Measurements from ENCODE around the gene SUPT3H. TPM values are rescaled to one million over a fixed set of nuclear protein-coding genes. Genes with fewer than 3 reads are reported as not detected.

The SUPT3H gene
- total and polyA plus RNA-seq, 2 of the 8 experiments (the other 6 are each of a cell fraction or from before 2014, with no cell fraction given), result 18.8 to 23.0 TPM

DNA sequence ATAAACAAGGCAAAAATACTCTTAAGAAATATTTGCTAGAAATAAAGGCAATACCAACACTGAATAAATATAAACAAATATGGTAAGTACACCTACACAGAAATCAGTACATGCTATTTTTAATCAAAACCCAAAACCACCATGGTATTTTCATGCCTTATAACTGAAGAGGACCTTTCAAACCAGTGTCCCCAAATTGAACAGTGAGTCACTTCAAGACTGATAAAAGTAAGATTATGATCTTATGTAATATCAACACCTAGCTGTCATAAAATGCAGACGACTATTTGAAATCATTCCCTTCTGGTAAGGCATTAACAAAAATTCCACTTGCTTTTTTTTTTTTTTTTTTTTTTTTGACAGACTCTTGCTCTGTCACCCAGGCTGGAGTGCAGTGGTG lies 206.4 kb downstream of the SUPT3H start:
- no peak overlapping the region for H2BK15ac ChIP-seq (ENCODE audit: low read length)
- no peaks in the 10 kb centered on the region for H3K79me2 ChIP-seq (ENCODE audit: control insufficient read depth in 1 of 2, insufficient read depth in 2 of 2, low read length in 2 of 2)
- H3K56ac ChIP-seq (replicated peaks; ENCODE audit: insufficient read length, low read depth, low read length), result no peak overlapping the region
- H4K20me1 ChIP-seq (replicated peaks in 1 of 2; ENCODE audit: control insufficient read depth in 1 of 2, insufficient read depth in 2 of 2, low read length in 2 of 2), result no peaks in the 10 kb centered on the region
- ChIA-PET CTCF (ENCODE audit: partially characterized antibody) (no interaction called here), POLR2A (ENCODE audit: partially characterized antibody) (no interaction called here)
- no peak overlapping the region for H3K4me2 ChIP-seq (ENCODE audit: insufficient read depth in 1 of 2, low read depth in 2 of 2, low read length in 2 of 2)
- H4K91ac ChIP-seq (replicated peaks; ENCODE audit: insufficient read length, low read length), result no peak overlapping the region
- no peak overlapping the region for H4K8ac ChIP-seq (ENCODE audit: extremely low read depth, insufficient read depth, low read length)
- FAIRE-seq, result no peak
- no peak overlapping the region for H2AK5ac ChIP-seq (ENCODE audit: low read depth, low read length)
- no peak overlapping the region for H4K5ac ChIP-seq (ENCODE audit: insufficient read length, low read depth, low read length)
- no peak overlapping the region for H2BK120ac ChIP-seq (replicated peaks; ENCODE audit: low read depth, low read length)
- no peaks in the 10 kb centered on the region for H3K23me2 ChIP-seq (ENCODE audit: low read depth, low read length)
- no peaks in the 10 kb centered on the region for H3K9me3 ChIP-seq (ENCODE audit: insufficient read depth in 2 of 2, low read depth in 1 of 2, low read length in 1 of 2)
- no peak overlapping the region for H3K4me3 ChIP-seq (ENCODE audit: extremely low read depth in 1 of 4, insufficient read depth in 2 of 4, low read depth in 3 of 4, low read length in 4 of 4)
- H3K18ac ChIP-seq (ENCODE audit: extremely low read depth, low read length), result no peak overlapping the region
- no peak overlapping the region for H2BK20ac ChIP-seq (ENCODE audit: low read length)
- H3K79me1 ChIP-seq (ENCODE audit: low read depth, low read length), result no peaks in the 10 kb centered on the region
- no peak overlapping the region for H3K27ac ChIP-seq (ENCODE audit: low read depth, low read length)
- no peak overlapping the region for H3K9ac ChIP-seq (replicated peaks in 1 of 4; ENCODE audit: extremely low read depth in 1 of 4, low read depth in 3 of 4, low read length in 3 of 4)
- H3K23ac ChIP-seq (ENCODE audit: insufficient read length), result no peak overlapping the region
- 92% methylated on average over 1 of the region's 1 CpG; no CpG with 5 or more reads in 1 of the 2 experiments for WGBS, 2 experiments (ENCODE audit: extremely low coverage in 1 of 2, insufficient coverage in 1 of 2, insufficient read length in 1 of 2, insufficient replicate concordance in 2 of 2, low coverage in 1 of 2, low lambda C conversion rate in 2 of 2, missing lambda C conversion rate in 1 of 2)
- no peak for DNase-seq (ENCODE audit: low read depth in 1 of 2, low spot score in 2 of 2)
- H3K4ac ChIP-seq (replicated peaks; ENCODE audit: insufficient read length, low read depth, low read length), result no peak overlapping the region
- H3K4me1 ChIP-seq (replicated peaks in 1 of 4; ENCODE audit: control insufficient read depth in 3 of 4, insufficient read depth in 4 of 4, low read length in 3 of 4), result no peaks in the 10 kb centered on the region
- no peak overlapping the region for H2AFZ ChIP-seq (ENCODE audit: low read length)
- no peak overlapping the region for H2BK5ac ChIP-seq (ENCODE audit: low read depth, low read length)
- H3K36me3 ChIP-seq (ENCODE audit: control insufficient read depth in 2 of 4, insufficient read depth in 4 of 4, low read length in 3 of 4), result no peaks in the 10 kb centered on the region
- no peak overlapping the region for H2BK12ac ChIP-seq (ENCODE audit: low read depth, low read length)
- no peaks in the 10 kb centered on the region for H3K27me3 ChIP-seq (replicated peaks in 1 of 4; ENCODE audit: control insufficient read depth in 3 of 4, extremely low read depth in 1 of 4, insufficient read depth in 3 of 4, low read length in 3 of 4)
- TF ChIP-seq POLR2A (IDR thresholded peaks at IDR 0.05; ENCODE audit: control extremely low read depth in 1 of 2, low read depth in 2 of 2, low read length in 2 of 2), result no peak
- no peak for TF ChIP-seq CHD2 (IDR thresholded peaks at IDR 0.05; ENCODE audit: low read length)
- no peak for TF ChIP-seq MAFK (IDR thresholded peaks at IDR 0.05; ENCODE audit: low read depth, low read length)
- no peak for TF ChIP-seq TAF7 (optimal IDR thresholded peaks at IDR 0.05; ENCODE audit: borderline replicate concordance, low read depth, low read length)
- TF ChIP-seq ASH2L (IDR thresholded peaks at IDR 0.05; ENCODE audit: low read length), result no peak
- no peak for TF ChIP-seq TBP (IDR thresholded peaks at IDR 0.05; ENCODE audit: low read depth, low read length)
- TF ChIP-seq RFX5 (IDR thresholded peaks at IDR 0.05; ENCODE audit: borderline replicate concordance, low read depth, low read length), result no peak
- TF ChIP-seq HDAC6 (IDR thresholded peaks at IDR 0.05; ENCODE audit: low read depth, low read length), result no peak
- H3K14ac ChIP-seq (ENCODE audit: insufficient read length), result no peak overlapping the region
